IMR-90 (cell line): ENCODE results near the gene BTBD9. TPM values are rescaled to one million over a fixed set of nuclear protein-coding genes. Genes with fewer than 3 reads are reported as not detected.

Source experiments
- ATAC-seq: fragments of 200-7000 bp; cut with Tn5 transposase; 2 replicates; pipeline ENCODE4 v1.9.1; 2020; ENCODE audit warnings: low read depth, mild to moderate bottlenecking, moderate library complexity
- BruUV-seq: library from RNA; stranded (reverse); fragments of 400-500 nt; replicated peaks from 2 replicates; lab custom pipeline; 2021; lab: Mats Ljungman, UMichigan
- CTCF ChIA-PET: fragments of 300-600 bp; formaldehyde crosslinking; extraction: SDS; loops from one replicate; lab custom pipeline; 2021; ENCODE audit warnings: antibody characterized with exemption; lab: Yijun Ruan, JAX
- POLR2A ChIA-PET: fragments of 300-600 bp; sonication (Branson Sonifier 250); formaldehyde crosslinking; loops from one replicate; lab custom pipeline; 2022; ENCODE audit warnings: antibody characterized with exemption; ENCODE audit not compliant: unreplicated experiment; lab: Charles Lee
- DNase-seq: peaks from one replicate; pipeline ENCODE4 v3.0.0; 2013
- H2AFZ ChIP-seq: replicated peaks from 2 replicates; pipeline ENCODE3; 2013; ENCODE audit warnings: low read length, mild to moderate bottlenecking; ENCODE audit not compliant: poor library complexity
- H2AK5ac ChIP-seq: 2 replicates; pipeline ENCODE4 v1.6.1; 2013; ENCODE audit warnings: low read depth, low read length, inconsistent platforms
- H2AK9ac ChIP-seq: replicated peaks from 2 replicates; pipeline ENCODE3; 2013; ENCODE audit warnings: mild to moderate bottlenecking, low read depth, low read length, moderate library complexity; ENCODE audit not compliant: poor library complexity
- H2BK120ac ChIP-seq: 2 replicates; pipeline ENCODE4 v1.6.1; 2013; ENCODE audit warnings: low read depth, low read length, inconsistent platforms
- H2BK15ac ChIP-seq: 3 replicates; pipeline ENCODE4 v1.6.1; 2013; ENCODE audit warnings: low read depth, low read length, inconsistent platforms
- H2BK20ac ChIP-seq: 2 replicates; pipeline ENCODE4 v1.6.1; 2013; ENCODE audit warnings: low read depth, mild to moderate bottlenecking, inconsistent platforms, low read length, moderate library complexity
- H2BK5ac ChIP-seq: 2 replicates; pipeline ENCODE4 v1.6.1; 2013; ENCODE audit warnings: mild to moderate bottlenecking, low read depth, low read length, inconsistent platforms; ENCODE audit not compliant: poor library complexity, severe bottlenecking
- H3K14ac ChIP-seq: replicated peaks from 2 replicates; pipeline ENCODE4 v1.6.1; 2013; ENCODE audit warnings: low read depth, low read length, inconsistent platforms
- H3K18ac ChIP-seq: 2 replicates; pipeline ENCODE4 v1.6.1; 2013; ENCODE audit warnings: low read depth, low read length, control low read depth
- H3K23ac ChIP-seq: 2 replicates; pipeline ENCODE4 v1.6.1; 2013; ENCODE audit warnings: low read depth, low read length, inconsistent platforms
- H3K27ac ChIP-seq: 2 replicates; pipeline ENCODE4 v1.5.1; 2013; ENCODE audit warnings: mild to moderate bottlenecking, control low read depth, low read length; ENCODE audit not compliant: insufficient read depth
- H3K27me3 ChIP-seq: 2 replicates; pipeline ENCODE4 v1.6.1; 2013; ENCODE audit warnings: low read length; ENCODE audit not compliant: control insufficient read depth, insufficient read depth
- H3K36me3 ChIP-seq: 2 replicates; pipeline ENCODE4 v1.6.1; 2013; ENCODE audit warnings: low read length, mixed read lengths; ENCODE audit not compliant: control insufficient read depth, insufficient read depth
- H3K4ac ChIP-seq: 2 replicates; pipeline ENCODE4 v1.6.1; 2013; ENCODE audit warnings: low read depth, low read length, inconsistent platforms
- H3K4me1 ChIP-seq: 2 replicates; pipeline ENCODE4 v1.6.1; 2013; ENCODE audit warnings: low read length, mixed read lengths; ENCODE audit not compliant: control insufficient read depth, insufficient read depth
- H3K4me2 ChIP-seq: 2 replicates; pipeline ENCODE4 v1.6.1; 2013; ENCODE audit warnings: low read depth, mild to moderate bottlenecking, control low read depth, low read length, moderate library complexity
- H3K4me3 ChIP-seq: 2 replicates; pipeline ENCODE4 v1.5.1; 2013; ENCODE audit warnings: low read depth, mild to moderate bottlenecking, control low read depth, low read length, moderate library complexity; ENCODE audit not compliant: insufficient read depth
- H3K56ac ChIP-seq: 2 replicates; pipeline ENCODE4 v1.6.1; 2013; ENCODE audit warnings: low read length, inconsistent platforms; ENCODE audit not compliant: insufficient read depth; ENCODE audit errors: extremely low read depth
- H3K79me1 ChIP-seq, 2 experiments: 2 replicates each; pipeline ENCODE4 v1.6.1; 2013; ENCODE audit warnings: low read length in 2 of 2, inconsistent platforms in 1 of 2, low read depth in 1 of 2
- H3K9ac ChIP-seq: 2 replicates; pipeline ENCODE4 v1.6.1; 2013; ENCODE audit warnings: low read depth, low read length, control low read depth
- H3K9me1 ChIP-seq: 2 replicates; pipeline ENCODE4 v1.6.1; 2013; ENCODE audit warnings: low read length, inconsistent platforms; ENCODE audit not compliant: insufficient read depth
- H3K9me3 ChIP-seq: 2 replicates; pipeline ENCODE4 v1.6.1; 2013; ENCODE audit warnings: low read length; ENCODE audit not compliant: control insufficient read depth, insufficient read depth
- H4K20me1 ChIP-seq: 2 replicates; pipeline ENCODE4 v1.6.1; 2013; ENCODE audit warnings: low read length, inconsistent platforms; ENCODE audit not compliant: insufficient read depth
- H4K5ac ChIP-seq: 2 replicates; pipeline ENCODE4 v1.6.1; 2013; ENCODE audit warnings: mild to moderate bottlenecking, low read depth, low read length, control low read depth
- H4K8ac ChIP-seq, 2 experiments: 2 replicates each; pipeline ENCODE4 v1.6.1; 2013; ENCODE audit warnings: low read depth in 2 of 2, low read length in 2 of 2, control low read depth in 1 of 2, inconsistent platforms in 1 of 2
- H4K91ac ChIP-seq: 2 replicates; pipeline ENCODE4 v1.6.1; 2013; ENCODE audit warnings: low read depth, low read length, inconsistent platforms; ENCODE audit not compliant: insufficient read depth
- CEBPB ChIP-seq: IDR thresholded peaks from 2 replicates; pipeline ENCODE4 v1.6.1; 2012; ENCODE audit warnings: low read depth, low read length, improper control_type of control experiment
- CHD1 ChIP-seq: IDR thresholded peaks from 2 replicates; pipeline ENCODE4 v1.6.1; 2012; ENCODE audit warnings: low read depth, low read length, improper control_type of control experiment
- MAZ ChIP-seq: IDR thresholded peaks from 2 replicates; pipeline ENCODE4 v1.6.1; 2012; ENCODE audit warnings: low read depth, mild to moderate bottlenecking, low read length, improper control_type of control experiment, moderate library complexity, borderline replicate concordance
- POLR2A ChIP-seq: IDR thresholded peaks from 2 replicates; pipeline ENCODE4 v1.6.1; 2012; ENCODE audit warnings: mild to moderate bottlenecking, low read depth, low read length
- RAD21 ChIP-seq: IDR thresholded peaks from 2 replicates; pipeline ENCODE4 v1.6.1; 2012; ENCODE audit warnings: low read length, improper control_type of control experiment
- RCOR1 ChIP-seq: IDR thresholded peaks from 2 replicates; pipeline ENCODE4 v1.6.1; 2012; ENCODE audit warnings: mild to moderate bottlenecking, low read length, improper control_type of control experiment; ENCODE audit not compliant: insufficient replicate concordance
- RFX5 ChIP-seq: IDR thresholded peaks from 2 replicates; pipeline ENCODE4 v1.8.0; 2012; ENCODE audit warnings: low read depth, mild to moderate bottlenecking, low read length, moderate library complexity
- WGBS, 2 experiments: methylation state at CpG; one replicate each; pipeline versions ENCODE4 v1.1.5 to v1.1.7; 2013; ENCODE audit warnings: missing lambda C conversion rate in 2 of 2; ENCODE audit not compliant: insufficient read length in 1 of 2; ENCODE audit errors: extremely low coverage in 2 of 2; 5-methylcytosine and 5-hydroxymethylcytosine counted together
- dilution Hi-C: fragments of 300-500 bp; cut with HindIII; formaldehyde crosslinking; loops from one replicate; pipeline ENCODE4 v1.14.3; 2018; ENCODE audit warnings: low sequenced_read_pairs; ENCODE audit not compliant: unreplicated experiment
- in situ Hi-C: fragments of 300-500 bp; cut with MboI; formaldehyde crosslinking; loops from 3 replicates; pipeline ENCODE4 v1.14.3; 2019; ENCODE audit warnings: low sequenced_read_pairs, inconsistent platforms, mixed read lengths
- intact Hi-C: fragments of 100-400 bp; cut with micrococcal nuclease; formaldehyde crosslinking; loops from 2 replicates; pipeline ENCODE4 v1.10.0; 2022
- polyA plus RNA-seq, 3 experiments: library from polyadenylated mRNA; depleted of rRNA; stranded (reverse); fragments of >200 nt; gene quantifications; 2 replicates each; pipeline ENCODE4 v1.2.3, GENCODE V29; 2012; ENCODE audit warnings: low replicate concordance in 1 of 3
- total RNA-seq: library from RNA; depleted of rRNA; stranded (reverse); fragments of >200 nt; gene quantifications from 2 replicates; pipeline ENCODE4 v1.2.3, GENCODE V29; 2012
- TF ChIP-seq, protein P1 (sequence below): fragments of 150-350 bp; IDR thresholded peaks from 2 replicates; pipeline ENCODE4 v1.6.1; 2017; ENCODE audit warnings: mild to moderate bottlenecking, antibody characterized with exemption, low read length, low read depth
- TF ChIP-seq, protein P2 (sequence below): conservative IDR thresholded peaks from 2 replicates; pipeline ENCODE4 v1.5.1; 2012; ENCODE audit warnings: mild to moderate bottlenecking, low read depth, low read length, improper control_type of control experiment

The BTBD9 gene
- total and polyA plus RNA-seq, 2 of the 4 experiments (the other 2 are of a cell fraction): 4.1 to 22.0 TPM

DNA sequence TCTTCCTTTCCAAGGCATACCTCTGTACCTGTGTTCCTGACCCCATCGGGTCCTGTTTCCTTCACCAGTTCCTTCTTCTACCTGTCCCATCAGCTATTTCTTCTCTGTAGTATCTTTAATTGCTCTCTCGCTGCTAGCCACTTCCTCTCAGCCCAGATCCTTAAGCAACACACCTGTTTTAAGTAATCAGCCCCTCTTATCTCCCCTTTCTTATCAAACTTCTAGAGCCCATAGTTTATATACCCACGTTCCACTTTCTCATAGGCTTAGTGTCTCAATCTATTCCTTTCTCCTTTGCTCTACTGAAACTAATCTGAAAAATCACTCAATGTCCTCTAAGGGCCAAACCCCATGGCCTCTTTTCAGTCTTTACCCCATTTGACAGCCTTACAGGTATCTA is 239.6 kb downstream of the BTBD9 start:
- intact Hi-C loops (no loop called here), dilution Hi-C loops (no loop called here), in situ Hi-C loops (no loop called here)
- Histone ChIP-seq H2AK9ac (no peak overlapping the region), H2BK5ac (no peak overlapping the region), H4K91ac (no peak overlapping the region), H3K4ac (no peak overlapping the region), H3K9me3 (no peaks in the 10 kb centered on the region), H2BK120ac (no peak overlapping the region), H4K8ac (no peak overlapping the region), H3K23ac (no peak overlapping the region), H3K56ac (no peak overlapping the region), H3K4me1 (no peaks in the 10 kb centered on the region), H3K4me2 (no peak overlapping the region), H2BK15ac (no peak overlapping the region), H2AK5ac (no peak overlapping the region), H2AFZ (no peak overlapping the region), H3K9ac (no peak overlapping the region), H3K36me3 (no peaks in the 10 kb centered on the region), H3K4me3 (no peak overlapping the region), H3K27me3 (no peaks in the 10 kb centered on the region), H3K14ac (no peak overlapping the region), H4K20me1 (no peaks in the 10 kb centered on the region), H3K27ac (no peak overlapping the region), H3K79me1 (no peaks in the 10 kb centered on the region), H4K5ac (no peak overlapping the region), H2BK20ac (no peak overlapping the region), H3K9me1 (no peaks in the 10 kb centered on the region), H3K18ac (no peak overlapping the region)
- WGBS, 2 experiments: 72% methylated on average over 3 of the region's 3 CpGs; no CpG with 5 or more reads in 1 of the 2 experiments
- BruUV-seq: no TSS peak
- CTCF ChIA-PET: interaction anchor here (0.6 kb wide), 1 partner anchor 211 kb away, joined by 3 read pairs; no protein-coding TSS in a partner anchor
- no peak for ATAC-seq
- no peak for TF ChIP-seq CEBPB
- no peak for TF ChIP-seq CHD1
- TF ChIP-seq MAZ: no peak
- no peak for TF ChIP-seq RFX5
- TF ChIP-seq, protein P1, sequence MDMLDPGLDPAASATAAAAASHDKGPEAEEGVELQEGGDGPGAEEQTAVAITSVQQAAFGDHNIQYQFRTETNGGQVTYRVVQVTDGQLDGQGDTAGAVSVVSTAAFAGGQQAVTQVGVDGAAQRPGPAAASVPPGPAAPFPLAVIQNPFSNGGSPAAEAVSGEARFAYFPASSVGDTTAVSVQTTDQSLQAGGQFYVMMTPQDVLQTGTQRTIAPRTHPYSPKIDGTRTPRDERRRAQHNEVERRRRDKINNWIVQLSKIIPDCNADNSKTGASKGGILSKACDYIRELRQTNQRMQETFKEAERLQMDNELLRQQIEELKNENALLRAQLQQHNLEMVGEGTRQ: no peak
- TF ChIP-seq RAD21: no peak
- no peak for TF ChIP-seq RCOR1
- TF ChIP-seq, protein P2, sequence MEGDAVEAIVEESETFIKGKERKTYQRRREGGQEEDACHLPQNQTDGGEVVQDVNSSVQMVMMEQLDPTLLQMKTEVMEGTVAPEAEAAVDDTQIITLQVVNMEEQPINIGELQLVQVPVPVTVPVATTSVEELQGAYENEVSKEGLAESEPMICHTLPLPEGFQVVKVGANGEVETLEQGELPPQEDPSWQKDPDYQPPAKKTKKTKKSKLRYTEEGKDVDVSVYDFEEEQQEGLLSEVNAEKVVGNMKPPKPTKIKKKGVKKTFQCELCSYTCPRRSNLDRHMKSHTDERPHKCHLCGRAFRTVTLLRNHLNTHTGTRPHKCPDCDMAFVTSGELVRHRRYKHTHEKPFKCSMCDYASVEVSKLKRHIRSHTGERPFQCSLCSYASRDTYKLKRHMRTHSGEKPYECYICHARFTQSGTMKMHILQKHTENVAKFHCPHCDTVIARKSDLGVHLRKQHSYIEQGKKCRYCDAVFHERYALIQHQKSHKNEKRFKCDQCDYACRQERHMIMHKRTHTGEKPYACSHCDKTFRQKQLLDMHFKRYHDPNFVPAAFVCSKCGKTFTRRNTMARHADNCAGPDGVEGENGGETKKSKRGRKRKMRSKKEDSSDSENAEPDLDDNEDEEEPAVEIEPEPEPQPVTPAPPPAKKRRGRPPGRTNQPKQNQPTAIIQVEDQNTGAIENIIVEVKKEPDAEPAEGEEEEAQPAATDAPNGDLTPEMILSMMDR: no peak
- TF ChIP-seq POLR2A: no peak
- POLR2A ChIA-PET: no interaction called here
- no peak for DNase-seq
